HEK293T (cell line): ENCODE results near the gene NFAM1.

Experiments used
- ELF4 ChIP-seq: fragments of 450-650 bp; IDR thresholded peaks from 2 replicates; pipeline ENCODE4 v1.6.1; 2017; ENCODE audit warnings: antibody characterized with exemption
- FOXK2 ChIP-seq: fragments of 450-650 bp; IDR thresholded peaks from 2 replicates; pipeline ENCODE4 v1.6.1; 2016; ENCODE audit warnings: mild to moderate bottlenecking
- FOXM1 ChIP-seq: fragments of 450-650 bp; IDR thresholded peaks from 2 replicates; pipeline ENCODE4 v1.6.1; 2017; ENCODE audit warnings: mild to moderate bottlenecking, borderline replicate concordance
- SUZ12 ChIP-seq: fragments of 450-650 bp; IDR thresholded peaks from 2 replicates; pipeline ENCODE4 v1.6.1; 2016; ENCODE audit warnings: mild to moderate bottlenecking
- TARDBP ChIP-seq: fragments of 450-650 bp; IDR thresholded peaks from 2 replicates; pipeline ENCODE4 v1.6.1; 2016

DNA sequence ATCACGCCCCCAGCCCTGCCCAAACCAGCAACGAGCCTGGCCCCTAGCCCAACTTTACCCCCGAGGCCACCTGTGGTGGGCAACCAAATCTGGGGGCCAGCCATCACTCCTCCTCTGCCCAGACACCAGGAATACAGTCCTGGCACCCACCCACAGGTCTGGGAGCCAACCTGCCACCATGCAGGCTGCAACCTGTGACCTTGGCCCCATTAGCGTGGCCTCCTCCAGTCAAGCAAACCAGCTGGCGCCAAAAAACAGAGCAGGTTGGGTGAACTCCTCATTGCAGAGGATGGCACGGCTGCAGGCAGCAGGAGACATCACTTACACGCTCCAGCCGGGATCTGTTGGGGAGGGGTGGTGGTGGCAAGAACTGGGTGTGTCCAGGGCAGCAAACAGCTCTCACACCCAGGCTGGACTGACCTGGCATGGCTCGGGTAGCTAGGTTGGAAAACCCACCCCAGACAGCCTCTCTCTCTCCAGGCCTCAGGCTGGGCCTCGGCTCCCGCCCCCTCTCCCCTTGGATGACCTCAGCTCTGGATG is 96.3 kb downstream of the NFAM1 start:
- TF ChIP-seq FOXM1 (no peak), ELF4 (no peak), SUZ12 (no peak), TARDBP (no peak), FOXK2 (no peak)
